MCF 10A (cell line): ENCODE data around the gene OR2D3. TPM values are rescaled to one million over a fixed set of nuclear protein-coding genes. Genes with fewer than 3 reads are reported as not detected.
A peak's percentile ranks its signal among the peaks of the same experiment; 100 is the strongest.
"Not testable (repeated sequence)": the region's sequence is repeated elsewhere in the genome, so short reads cannot be mapped to it uniquely, and the experiment has no call there.

ENCODE experiments used
- BruUV-seq: library from RNA; stranded (reverse); fragments of 400-500 nt; replicated peaks from 2 replicates; lab custom pipeline; 2021; lab: Mats Ljungman, UMichigan
- CTCF ChIA-PET: fragments of 300-600 bp; sonication (Branson Sonifier 250); formaldehyde crosslinking; extraction: SDS; loops from one replicate; lab custom pipeline; 2021; ENCODE audit warnings: antibody characterized with exemption, inconsistent platforms; lab: Yijun Ruan, JAX
- POLR2A ChIA-PET: fragments of 300-600, 350-650 bp; sonication (Branson Sonifier 250); formaldehyde crosslinking; extraction: SDS; loops from one replicate; lab custom pipeline; 2020; ENCODE audit warnings: antibody characterized with exemption, inconsistent platforms; lab: Yijun Ruan, JAX
- DNase-seq: peaks from one replicate; pipeline ENCODE4 v3.0.0-alpha.2; 2018; ENCODE audit not compliant: unreplicated experiment
- H3K27ac Mint-ChIP-seq: one replicate; pipeline ENCODE4 v1.8.0; 2022; ENCODE audit warnings: mild to moderate bottlenecking, low read depth, mixed read lengths; ENCODE audit not compliant: unreplicated experiment
- H3K27me3 Mint-ChIP-seq: one replicate; pipeline ENCODE4 v1.8.0; 2022; ENCODE audit warnings: mixed read lengths; ENCODE audit not compliant: insufficient read depth, unreplicated experiment
- H3K36me3 Mint-ChIP-seq: one replicate; pipeline ENCODE4 v1.8.0; 2022; ENCODE audit warnings: mild to moderate bottlenecking, moderate library complexity, mixed read lengths; ENCODE audit not compliant: insufficient read depth, unreplicated experiment
- H3K4me1 Mint-ChIP-seq: one replicate; pipeline ENCODE4 v1.8.0; 2022; ENCODE audit warnings: mixed read lengths; ENCODE audit not compliant: insufficient read depth, unreplicated experiment
- H3K4me3 Mint-ChIP-seq: one replicate; pipeline ENCODE4 v1.8.0; 2022; ENCODE audit warnings: mild to moderate bottlenecking, moderate library complexity, mixed read lengths; ENCODE audit not compliant: unreplicated experiment
- H3K9me3 Mint-ChIP-seq: one replicate; pipeline ENCODE4 v1.8.0; 2022; ENCODE audit warnings: mixed read lengths; ENCODE audit not compliant: unreplicated experiment
- intact Hi-C: fragments of 100-400 bp; cut with micrococcal nuclease; formaldehyde crosslinking; loops from 2 replicates; pipeline ENCODE4 v1.14.1; 2022
- total RNA-seq: library from RNA; stranded (reverse); gene quantifications from 2 replicates; pipeline ENCODE4 v1.2.3, GENCODE V29; 2022
- TF ChIP-seq, protein P1 (sequence below): fragments of 200-600 bp; IDR thresholded peaks from one replicate; pipeline ENCODE4 v1.8.0; 2022; ENCODE audit warnings: antibody characterized with exemption, mild to moderate bottlenecking; ENCODE audit not compliant: unreplicated experiment

The OR2D3 gene
- total RNA-seq, 1 experiment from 2014 or later: not detected

DNA sequence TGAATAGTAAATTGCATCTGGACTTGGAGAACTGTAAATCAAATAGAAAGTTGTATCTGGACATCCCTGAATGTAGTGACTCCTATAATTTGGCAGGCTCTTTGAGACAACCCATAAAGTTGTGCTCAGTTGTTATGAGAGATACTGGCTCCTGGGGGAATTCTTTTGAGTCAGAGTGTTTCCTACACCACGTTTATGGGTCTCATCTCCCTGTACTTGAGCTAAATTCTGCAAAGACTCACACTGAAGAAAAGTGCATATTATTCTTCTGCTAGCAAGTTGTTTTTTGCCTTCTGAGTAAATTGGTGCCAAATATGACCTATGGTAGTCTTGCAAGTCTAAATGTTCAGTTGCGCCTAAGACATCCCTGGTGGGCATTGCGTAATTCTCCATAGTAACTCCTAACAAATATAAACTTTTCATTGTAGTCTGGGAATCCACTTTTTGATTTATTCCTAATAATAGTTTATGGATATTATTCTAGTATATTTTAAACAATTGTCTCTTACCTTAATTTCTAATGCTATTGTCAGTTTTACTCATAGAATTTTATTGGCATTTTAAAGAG lies 10.4 kb downstream of the OR2D3 start:
- H3K4me3 Mint-ChIP-seq: no peak overlapping the region
- BruUV-seq: no TSS peak
- intact Hi-C loops: no loop called here
- peaks cover 14% of the 10 kb centered on the region for H3K4me1 Mint-ChIP-seq
- no peak for DNase-seq
- CTCF ChIA-PET: interaction anchor here (0.5 kb wide), 1 partner anchor 15 kb away, joined by 3 read pairs; no protein-coding TSS in a partner anchor
- TF ChIP-seq, protein P1, sequence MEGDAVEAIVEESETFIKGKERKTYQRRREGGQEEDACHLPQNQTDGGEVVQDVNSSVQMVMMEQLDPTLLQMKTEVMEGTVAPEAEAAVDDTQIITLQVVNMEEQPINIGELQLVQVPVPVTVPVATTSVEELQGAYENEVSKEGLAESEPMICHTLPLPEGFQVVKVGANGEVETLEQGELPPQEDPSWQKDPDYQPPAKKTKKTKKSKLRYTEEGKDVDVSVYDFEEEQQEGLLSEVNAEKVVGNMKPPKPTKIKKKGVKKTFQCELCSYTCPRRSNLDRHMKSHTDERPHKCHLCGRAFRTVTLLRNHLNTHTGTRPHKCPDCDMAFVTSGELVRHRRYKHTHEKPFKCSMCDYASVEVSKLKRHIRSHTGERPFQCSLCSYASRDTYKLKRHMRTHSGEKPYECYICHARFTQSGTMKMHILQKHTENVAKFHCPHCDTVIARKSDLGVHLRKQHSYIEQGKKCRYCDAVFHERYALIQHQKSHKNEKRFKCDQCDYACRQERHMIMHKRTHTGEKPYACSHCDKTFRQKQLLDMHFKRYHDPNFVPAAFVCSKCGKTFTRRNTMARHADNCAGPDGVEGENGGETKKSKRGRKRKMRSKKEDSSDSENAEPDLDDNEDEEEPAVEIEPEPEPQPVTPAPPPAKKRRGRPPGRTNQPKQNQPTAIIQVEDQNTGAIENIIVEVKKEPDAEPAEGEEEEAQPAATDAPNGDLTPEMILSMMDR: no peak
- POLR2A ChIA-PET: no interaction called here
- H3K27ac Mint-ChIP-seq: no peak overlapping the region
- H3K9me3 Mint-ChIP-seq: no peaks in the 10 kb centered on the region
- peaks cover 36% of the 10 kb centered on the region for H3K36me3 Mint-ChIP-seq
- no peaks in the 10 kb centered on the region for H3K27me3 Mint-ChIP-seq

DNA sequence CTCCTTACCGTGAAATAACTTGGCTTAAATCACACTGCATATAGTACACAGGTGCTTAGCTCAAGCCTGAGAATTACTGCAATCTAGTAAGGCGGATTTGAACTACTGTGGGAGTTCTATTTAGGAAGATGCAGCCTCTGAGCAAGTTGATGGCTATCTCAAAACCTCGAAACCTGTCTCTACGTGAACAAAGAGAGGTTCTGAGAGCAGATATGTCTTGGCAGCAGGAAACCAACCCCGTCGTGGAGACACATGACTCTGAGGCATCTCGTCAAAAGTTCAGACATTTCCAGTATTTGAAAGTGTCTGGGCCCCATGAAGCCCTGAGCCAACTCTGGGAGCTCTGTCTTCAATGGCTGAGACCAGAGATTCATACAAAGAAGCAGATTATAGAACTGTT lies 11.3 kb downstream of the OR2D3 start:
- BruUV-seq: no TSS peak
- DNase-seq: no peak
- Mint-ChIP-seq H3K27ac (no peak overlapping the region), H3K36me3 (peaks cover 36% of the 10 kb centered on the region), H3K4me1 (peaks cover 13% of the 10 kb centered on the region), H3K9me3 (no peaks in the 10 kb centered on the region), H3K27me3 (no peaks in the 10 kb centered on the region), H3K4me3 (no peak overlapping the region)
- intact Hi-C loops: no loop called here
- POLR2A ChIA-PET: no interaction called here
- CTCF ChIA-PET: interaction anchor here (0.6 to 1.2 kb wide), 2 partner anchors 95 to 547 kb away, joined by 3 read pairs; no protein-coding TSS in a partner anchor
- TF ChIP-seq, protein P1: no peak

DNA sequence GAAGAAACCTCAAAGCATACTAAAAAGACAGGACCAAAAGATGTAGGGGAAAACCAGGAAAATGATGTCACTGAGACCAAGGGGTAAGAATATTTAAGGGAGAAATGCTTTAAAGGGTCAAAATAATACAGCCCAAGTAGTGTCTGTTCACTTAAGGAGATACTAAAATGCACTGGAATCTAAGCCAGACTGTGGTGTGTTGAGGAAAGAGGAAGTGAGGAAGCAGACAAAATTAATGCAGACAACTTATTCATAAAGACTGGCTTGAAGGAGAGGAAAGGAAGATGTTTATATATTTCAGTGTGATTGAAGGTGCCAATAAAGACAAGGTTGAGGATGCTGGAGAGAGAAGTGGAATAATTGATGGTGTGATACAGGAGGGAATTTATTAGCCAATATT lies 21.2 kb downstream of the OR2D3 start:
- BruUV-seq: no TSS peak
- H3K27me3 Mint-ChIP-seq: no peaks in the 10 kb centered on the region
- DNase-seq: no peak
- no peak overlapping the region for H3K4me3 Mint-ChIP-seq
- H3K27ac Mint-ChIP-seq: no peak overlapping the region
- intact Hi-C loops: no loop called here
- POLR2A ChIA-PET: no interaction called here
- CTCF ChIA-PET: no interaction called here
- TF ChIP-seq, protein P1: no peak
- H3K9me3 Mint-ChIP-seq: no peaks in the 10 kb centered on the region
- H3K4me1 Mint-ChIP-seq: no peaks in the 10 kb centered on the region
- peaks cover 7% of the 10 kb centered on the region for H3K36me3 Mint-ChIP-seq

DNA sequence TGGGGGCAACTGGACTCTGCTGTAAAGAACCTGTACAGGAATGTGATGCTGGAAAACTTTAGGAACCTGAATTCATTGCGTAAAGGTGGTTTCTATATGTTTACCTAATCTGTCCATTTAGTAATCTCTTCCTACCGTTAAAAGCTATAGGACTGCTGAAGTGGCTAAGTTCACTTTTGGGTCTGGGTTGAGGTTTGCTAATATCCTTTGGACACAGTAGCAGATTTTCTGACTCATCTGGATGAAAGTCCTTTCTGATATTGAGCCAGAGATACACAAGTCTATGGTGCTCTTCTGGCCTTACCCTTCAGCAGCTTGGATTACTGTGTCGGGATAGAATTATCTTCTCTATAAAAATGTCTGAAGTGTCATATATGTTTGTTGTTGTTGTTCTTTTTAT lies 22.3 kb downstream of the OR2D3 start:
- TF ChIP-seq, protein P1: no peak
- POLR2A ChIA-PET: interaction anchor here (0.7 kb wide), 1 partner anchor 43 kb away, joined by 5 read pairs; no protein-coding TSS in a partner anchor
- Mint-ChIP-seq H3K4me1 (no peaks in the 10 kb centered on the region), H3K27ac (no peak overlapping the region), H3K27me3 (no peaks in the 10 kb centered on the region), H3K9me3 (no peaks in the 10 kb centered on the region), H3K4me3 (no peak overlapping the region), H3K36me3 (peaks cover 7% of the 10 kb centered on the region)
- no TSS peak for BruUV-seq
- intact Hi-C loops: no loop called here
- DNase-seq: no peak
- CTCF ChIA-PET: interaction anchor here (1.3 kb wide), 1 partner anchor 49 kb away, joined by 4 read pairs; no protein-coding TSS in a partner anchor

DNA sequence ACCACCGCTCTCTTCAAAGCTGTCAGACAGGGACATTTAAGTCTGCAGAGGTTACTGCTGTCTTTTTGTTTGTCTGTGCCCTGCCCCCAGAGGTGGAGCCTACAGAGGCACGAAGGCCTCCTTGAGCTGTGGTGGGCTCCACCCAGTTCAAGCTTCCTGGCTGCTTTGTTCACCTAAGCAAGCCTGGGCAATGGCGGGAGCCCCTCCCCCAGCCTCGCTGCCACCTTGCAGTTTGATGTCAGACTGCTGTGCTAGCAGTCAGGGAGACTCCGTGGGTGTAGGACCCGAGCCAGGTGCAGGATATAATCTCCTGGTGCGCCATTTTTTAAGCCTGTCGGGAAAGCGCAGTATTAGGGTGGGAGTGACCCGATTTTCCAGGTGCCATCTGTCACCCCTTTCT lies 33.4 kb downstream of the OR2D3 start:
- H3K4me1 Mint-ChIP-seq, BruUV-seq, POLR2A ChIA-PET, H3K4me3 Mint-ChIP-seq, H3K27me3 Mint-ChIP-seq, DNase-seq, CTCF ChIA-PET, H3K9me3 Mint-ChIP-seq, intact Hi-C loops, H3K36me3 Mint-ChIP-seq: not testable (repeated sequence)
- peak overlapping the region; percentile 36 for H3K27ac Mint-ChIP-seq
